ENCODE results near the gene EDARADD. TPM values are rescaled to one million over a fixed set of nuclear protein-coding genes. Genes with fewer than 3 reads are reported as not detected.

EDARADD gene
- total RNA-seq, 1 experiment from 2014 or later: 0.15 TPM

- H3K4me1 ChIP-seq (ENCODE audit: insufficient read depth, low read length, poor library complexity, severe bottlenecking): no peaks in the 10 kb centered on the region
- intact Hi-C loops (cut with micrococcal nuclease; ENCODE audit: unreplicated experiment): no loop called here
- ChIA-PET CTCF (no interaction called here), POLR2A (ENCODE audit: low non-redundant PET) (no interaction called here)
- H3K9me3 ChIP-seq (ENCODE audit: low read depth, low read length, poor library complexity, severe bottlenecking): no peaks in the 10 kb centered on the region
- BruUV-seq (replicated peaks): no TSS peak
- no peak overlapping the region for H3K27ac ChIP-seq (ENCODE audit: low read depth, low read length, poor library complexity, severe bottlenecking)
- DNase-seq (ENCODE audit: low spot score): no peak
- H3K36me3 ChIP-seq (ENCODE audit: insufficient read depth, low read length, poor library complexity, severe bottlenecking): no peaks in the 10 kb centered on the region
- no peak overlapping the region for H3K4me3 ChIP-seq (ENCODE audit: low read depth, low read length, poor library complexity, severe bottlenecking)
- no peaks in the 10 kb centered on the region for H3K27me3 ChIP-seq (replicated peaks; ENCODE audit: insufficient read depth, low read depth, low read length, poor library complexity)
- no peak for TF ChIP-seq EZH2 (IDR thresholded peaks at IDR 0.05; ENCODE audit: borderline replicate concordance, low read depth, low read length, poor library complexity, severe bottlenecking)
- TF ChIP-seq, protein P1, sequence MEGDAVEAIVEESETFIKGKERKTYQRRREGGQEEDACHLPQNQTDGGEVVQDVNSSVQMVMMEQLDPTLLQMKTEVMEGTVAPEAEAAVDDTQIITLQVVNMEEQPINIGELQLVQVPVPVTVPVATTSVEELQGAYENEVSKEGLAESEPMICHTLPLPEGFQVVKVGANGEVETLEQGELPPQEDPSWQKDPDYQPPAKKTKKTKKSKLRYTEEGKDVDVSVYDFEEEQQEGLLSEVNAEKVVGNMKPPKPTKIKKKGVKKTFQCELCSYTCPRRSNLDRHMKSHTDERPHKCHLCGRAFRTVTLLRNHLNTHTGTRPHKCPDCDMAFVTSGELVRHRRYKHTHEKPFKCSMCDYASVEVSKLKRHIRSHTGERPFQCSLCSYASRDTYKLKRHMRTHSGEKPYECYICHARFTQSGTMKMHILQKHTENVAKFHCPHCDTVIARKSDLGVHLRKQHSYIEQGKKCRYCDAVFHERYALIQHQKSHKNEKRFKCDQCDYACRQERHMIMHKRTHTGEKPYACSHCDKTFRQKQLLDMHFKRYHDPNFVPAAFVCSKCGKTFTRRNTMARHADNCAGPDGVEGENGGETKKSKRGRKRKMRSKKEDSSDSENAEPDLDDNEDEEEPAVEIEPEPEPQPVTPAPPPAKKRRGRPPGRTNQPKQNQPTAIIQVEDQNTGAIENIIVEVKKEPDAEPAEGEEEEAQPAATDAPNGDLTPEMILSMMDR (conservative IDR thresholded peaks at IDR 0.05; ENCODE audit: low read depth, low read length): no peak
Observed at GRCh38 chr1:236421022-236421421, 26.9 kb downstream of the EDARADD start.

DNA sequence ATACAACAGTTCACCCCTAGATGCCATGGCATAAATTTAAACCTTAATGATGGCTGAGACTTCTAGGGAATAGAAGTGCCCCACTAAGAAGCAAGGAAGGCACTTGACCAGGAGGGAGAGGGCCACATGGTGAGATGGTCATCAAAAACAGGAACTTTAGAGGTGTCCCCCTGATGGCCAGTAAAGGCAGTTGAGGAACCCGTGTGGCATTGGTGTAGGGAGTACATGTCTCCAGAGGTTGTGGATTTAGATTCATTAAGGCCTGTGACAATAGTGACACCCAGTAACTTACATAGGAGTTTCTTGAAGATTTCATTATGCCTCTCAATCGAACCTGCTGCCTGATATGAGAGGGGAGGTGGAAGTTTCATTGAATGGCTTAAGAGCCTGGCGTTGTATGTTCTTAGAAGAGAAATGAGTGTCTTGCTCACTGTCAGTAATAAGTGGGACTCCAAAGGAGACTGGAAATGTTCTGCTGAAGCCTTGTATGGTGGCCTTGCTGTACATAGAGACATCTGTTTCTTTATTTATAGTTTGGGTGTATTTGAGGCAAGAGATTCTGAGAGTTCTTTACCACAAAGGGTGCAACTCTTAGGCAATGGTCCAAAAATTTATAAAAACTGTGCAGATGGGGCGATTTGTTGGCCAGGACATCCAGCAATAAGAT lies 27.9 kb downstream of the EDARADD start:
- intact Hi-C loops (cut with micrococcal nuclease; ENCODE audit: unreplicated experiment): no loop called here
- TF ChIP-seq, protein P1 (conservative IDR thresholded peaks at IDR 0.05; ENCODE audit: low read depth, low read length): no peak
- no peak for TF ChIP-seq EZH2 (IDR thresholded peaks at IDR 0.05; ENCODE audit: borderline replicate concordance, low read depth, low read length, poor library complexity, severe bottlenecking)
- DNase-seq (ENCODE audit: low spot score): no peak
- H3K27me3 ChIP-seq (replicated peaks; ENCODE audit: insufficient read depth, low read depth, low read length, poor library complexity): no peaks in the 10 kb centered on the region
- no TSS peak for BruUV-seq (replicated peaks)
- H3K4me3 ChIP-seq (ENCODE audit: low read depth, low read length, poor library complexity, severe bottlenecking): no peak overlapping the region
- H3K9me3 ChIP-seq (ENCODE audit: low read depth, low read length, poor library complexity, severe bottlenecking): no peaks in the 10 kb centered on the region
- POLR2A ChIA-PET (ENCODE audit: low non-redundant PET): no interaction called here
- no peak overlapping the region for H3K27ac ChIP-seq (ENCODE audit: low read depth, low read length, poor library complexity, severe bottlenecking)
- CTCF ChIA-PET: no interaction called here
- no peaks in the 10 kb centered on the region for H3K4me1 ChIP-seq (ENCODE audit: insufficient read depth, low read length, poor library complexity, severe bottlenecking)
- H3K36me3 ChIP-seq (ENCODE audit: insufficient read depth, low read length, poor library complexity, severe bottlenecking): no peaks in the 10 kb centered on the region

- H3K9me3 ChIP-seq (ENCODE audit: low read depth, low read length, poor library complexity, severe bottlenecking): no peaks in the 10 kb centered on the region
- intact Hi-C loops (cut with micrococcal nuclease; ENCODE audit: unreplicated experiment): no loop called here
- H3K27me3 ChIP-seq (replicated peaks; ENCODE audit: insufficient read depth, low read depth, low read length, poor library complexity): no peaks in the 10 kb centered on the region
- no peaks in the 10 kb centered on the region for H3K36me3 ChIP-seq (ENCODE audit: insufficient read depth, low read length, poor library complexity, severe bottlenecking)
- H3K4me3 ChIP-seq (ENCODE audit: low read depth, low read length, poor library complexity, severe bottlenecking): no peak overlapping the region
- ChIA-PET CTCF (no interaction called here), POLR2A (ENCODE audit: low non-redundant PET) (no interaction called here)
- H3K27ac ChIP-seq (ENCODE audit: low read depth, low read length, poor library complexity, severe bottlenecking): no peak overlapping the region
- TF ChIP-seq, protein P1 (conservative IDR thresholded peaks at IDR 0.05; ENCODE audit: low read depth, low read length): no peak
- TF ChIP-seq EZH2 (IDR thresholded peaks at IDR 0.05; ENCODE audit: borderline replicate concordance, low read depth, low read length, poor library complexity, severe bottlenecking): no peak
- BruUV-seq (replicated peaks): no TSS peak
- no peaks in the 10 kb centered on the region for H3K4me1 ChIP-seq (ENCODE audit: insufficient read depth, low read length, poor library complexity, severe bottlenecking)
- DNase-seq (ENCODE audit: low spot score): no peak
Observed at GRCh38 chr1:236422517-236422876, 28.4 kb downstream of the EDARADD start.

Data from A673 (cell line).